Activated naive CD4-positive, alpha-beta T cell treated with anti-CD3 and anti-CD28 coated beads, Interleukin-2, amount 50 U/mL, for 24 hours (primary cell): ENCODE data around the gene DNPH1.

Experiments
- H3K27ac Mint-ChIP-seq: one replicate; pipeline ENCODE4 v1.8.0; 2021; ENCODE audit warnings: mild to moderate bottlenecking, mixed read lengths
- H3K27me3 Mint-ChIP-seq: one replicate; pipeline ENCODE4 v1.8.0; 2021; ENCODE audit warnings: mixed read lengths
- H3K36me3 Mint-ChIP-seq: one replicate; pipeline ENCODE4 v1.8.0; 2021; ENCODE audit warnings: mixed read lengths
- H3K4me1 Mint-ChIP-seq: one replicate; pipeline ENCODE4 v1.8.0; 2021; ENCODE audit warnings: mixed read lengths
- H3K4me3 Mint-ChIP-seq: one replicate; pipeline ENCODE4 v1.8.0; 2021; ENCODE audit warnings: mild to moderate bottlenecking, mixed read lengths
- H3K9me3 Mint-ChIP-seq: one replicate; pipeline ENCODE4 v1.8.0; 2021; ENCODE audit warnings: mixed read lengths

DNPH1 gene

DNA sequence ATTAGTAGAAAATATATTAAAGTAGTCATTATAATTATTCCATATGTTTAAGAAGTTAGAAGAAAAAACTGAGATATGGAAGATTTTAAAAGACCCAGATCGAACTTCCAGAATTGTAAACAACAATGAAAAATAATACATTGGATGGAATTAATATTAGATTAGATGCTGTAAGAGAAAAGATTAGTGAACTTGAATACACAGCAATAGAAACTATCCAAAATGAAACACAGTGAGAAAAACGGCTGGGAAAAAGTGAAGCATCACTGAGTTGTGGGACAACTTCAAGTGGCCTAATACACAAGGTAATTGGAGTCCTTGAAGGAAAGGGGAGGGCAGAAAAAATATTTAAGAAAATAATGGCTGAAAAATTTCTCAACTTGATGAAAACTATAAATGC is 9.8 kb upstream of the DNPH1 start:
- Mint-ChIP-seq H3K9me3 (peaks cover 5% of the 10 kb centered on the region), H3K36me3 (peaks cover 4% of the 10 kb centered on the region), H3K4me1 (no peaks in the 10 kb centered on the region), H3K27ac (no peak overlapping the region), H3K4me3 (no peak overlapping the region), H3K27me3 (peaks cover 21% of the 10 kb centered on the region)

- no peak overlapping the region for H3K27ac Mint-ChIP-seq
- no peaks in the 10 kb centered on the region for H3K4me1 Mint-ChIP-seq
- peaks cover 5% of the 10 kb centered on the region for H3K9me3 Mint-ChIP-seq
- no peak overlapping the region for H3K4me3 Mint-ChIP-seq
- peaks cover 4% of the 10 kb centered on the region for H3K36me3 Mint-ChIP-seq
- peaks cover 12% of the 10 kb centered on the region for H3K27me3 Mint-ChIP-seq
These were observed 6.6 kb upstream of the DNPH1 start for GRCh38 chr6:43235841-43236240.

GRCh38 chr6:43231735-43232450 is 2.6 kb upstream of the DNPH1 start:
- Mint-ChIP-seq H3K4me3 (no peak overlapping the region), H3K36me3 (no peaks in the 10 kb centered on the region), H3K27me3 (no peaks in the 10 kb centered on the region), H3K4me1 (peaks cover 20% of the 10 kb centered on the region), H3K27ac (peak overlapping the region; percentile 26), H3K9me3 (no peaks in the 10 kb centered on the region)

- Mint-ChIP-seq H3K4me3 (no peak overlapping the region), H3K4me1 (peaks cover 27% of the 10 kb centered on the region), H3K36me3 (no peaks in the 10 kb centered on the region), H3K27ac (no peak overlapping the region), H3K9me3 (no peaks in the 10 kb centered on the region), H3K27me3 (no peaks in the 10 kb centered on the region)
These were observed 1.8 kb upstream of the DNPH1 start for GRCh38 chr6:43231053-43231452.

- H3K4me1 Mint-ChIP-seq, result peaks cover 37% of the 10 kb centered on the region
- no peaks in the 10 kb centered on the region for H3K27me3 Mint-ChIP-seq
- H3K4me3 Mint-ChIP-seq, result peak overlapping the region; percentile 88
- H3K27ac Mint-ChIP-seq, result peak overlapping the region; percentile 95
- no peaks in the 10 kb centered on the region for H3K9me3 Mint-ChIP-seq
- peaks cover 4% of the 10 kb centered on the region for H3K36me3 Mint-ChIP-seq
These were observed 731 bp upstream of the DNPH1 start for GRCh38 chr6:43229803-43230620.

- Mint-ChIP-seq H3K4me3 (peak overlapping the region; percentile 79), H3K27me3 (no peaks in the 10 kb centered on the region), H3K4me1 (peaks cover 65% of the 10 kb centered on the region), H3K36me3 (peaks cover 6% of the 10 kb centered on the region), H3K27ac (peak overlapping the region; percentile 91), H3K9me3 (no peaks in the 10 kb centered on the region)
These were observed 3.0 kb downstream of the DNPH1 start for GRCh38 chr6:43226192-43226851.

GRCh38 chr6:43223175-43223574 is 6.1 kb downstream of the DNPH1 start:
- H3K4me3 Mint-ChIP-seq, result no peak overlapping the region
- H3K4me1 Mint-ChIP-seq, result peaks cover 59% of the 10 kb centered on the region
- no peaks in the 10 kb centered on the region for H3K9me3 Mint-ChIP-seq
- H3K27me3 Mint-ChIP-seq, result no peaks in the 10 kb centered on the region
- H3K27ac Mint-ChIP-seq, result peak overlapping the region; percentile 80
- H3K36me3 Mint-ChIP-seq, result peaks cover 8% of the 10 kb centered on the region

GRCh38 chr6:43222418-43223059 is 6.7 kb downstream of the DNPH1 start:
- no peaks in the 10 kb centered on the region for H3K9me3 Mint-ChIP-seq
- H3K4me3 Mint-ChIP-seq, result no peak overlapping the region
- peaks cover 53% of the 10 kb centered on the region for H3K4me1 Mint-ChIP-seq

DNA sequence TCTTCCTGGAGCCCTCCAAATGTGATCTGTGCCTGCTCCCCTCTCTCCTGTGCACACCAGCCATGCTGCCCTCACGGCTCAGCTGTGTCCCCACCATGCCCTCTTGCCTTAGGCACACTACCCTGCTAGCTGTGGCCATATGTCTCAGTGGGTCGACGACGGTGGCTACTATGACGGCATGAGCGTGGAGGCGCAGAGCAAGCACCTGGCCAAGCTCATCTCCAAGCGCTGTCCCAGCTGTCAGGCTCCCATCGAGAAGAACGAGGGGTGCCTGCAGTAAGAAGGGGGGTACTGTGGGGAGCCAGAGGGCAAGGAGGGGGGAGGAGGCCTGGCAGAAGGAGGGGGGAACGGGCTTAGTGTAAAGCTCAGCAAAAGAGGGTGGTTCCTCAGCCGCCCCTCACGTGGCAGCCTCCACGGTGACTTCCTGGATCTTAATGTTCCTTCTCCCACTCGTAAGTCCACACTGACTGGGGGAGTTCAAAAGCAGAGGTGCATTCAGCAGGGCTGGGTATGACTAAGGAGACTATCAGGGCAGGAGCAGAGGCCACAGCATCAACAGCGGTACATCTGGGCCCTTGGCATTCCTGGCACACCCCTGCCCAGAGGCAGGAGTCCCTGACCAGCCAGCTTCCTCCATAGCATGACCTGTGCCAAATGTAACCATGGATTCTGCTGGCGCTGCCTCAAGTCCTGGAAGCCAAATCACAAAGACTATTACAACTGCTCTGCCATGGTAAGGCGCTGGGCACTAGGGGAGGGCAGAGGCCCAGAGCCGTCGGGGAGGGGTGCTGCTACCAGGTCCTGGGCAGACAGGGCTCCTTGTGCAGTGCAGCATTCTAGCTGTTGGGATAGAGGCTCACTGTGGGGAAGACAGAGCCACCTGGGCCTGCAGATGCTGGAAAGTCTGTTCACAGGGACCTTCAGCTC is 8.0 kb downstream of the DNPH1 start:
- Mint-ChIP-seq H3K27ac (peak overlapping the region; percentile 87), H3K9me3 (no peaks in the 10 kb centered on the region), H3K4me3 (no peak overlapping the region), H3K36me3 (peaks cover 10% of the 10 kb centered on the region), H3K4me1 (peaks cover 46% of the 10 kb centered on the region), H3K27me3 (no peaks in the 10 kb centered on the region)

More at GRCh38 chr6:43222418-43223059, 6.7 kb downstream of the DNPH1 start:
- H3K27ac Mint-ChIP-seq, result peak overlapping the region; percentile 80
- no peaks in the 10 kb centered on the region for H3K27me3 Mint-ChIP-seq
- H3K36me3 Mint-ChIP-seq, result peaks cover 9% of the 10 kb centered on the region

DNA sequence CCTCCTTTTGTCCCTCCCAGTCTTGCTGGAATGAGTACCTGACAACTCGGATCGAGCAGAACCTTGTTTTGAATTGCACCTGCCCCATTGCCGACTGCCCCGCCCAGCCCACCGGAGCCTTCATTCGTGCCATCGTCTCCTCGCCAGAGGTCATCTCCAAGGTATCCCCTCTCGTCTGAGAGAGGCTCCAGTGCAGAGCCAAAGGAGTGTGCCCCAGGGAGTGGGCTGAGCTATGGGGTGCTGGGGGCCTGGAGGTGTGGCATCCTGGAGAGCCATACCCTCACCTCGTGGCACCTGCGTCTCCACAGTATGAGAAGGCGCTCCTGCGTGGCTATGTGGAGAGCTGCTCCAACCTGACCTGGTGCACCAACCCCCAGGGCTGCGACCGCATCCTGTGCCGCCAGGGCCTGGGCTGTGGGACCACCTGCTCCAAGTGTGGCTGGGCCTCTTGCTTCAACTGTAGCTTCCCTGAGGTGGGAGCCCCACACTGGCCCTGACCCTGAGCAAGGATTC is 8.8 kb downstream of the DNPH1 start:
- Mint-ChIP-seq H3K27ac (peak overlapping the region; percentile 61), H3K36me3 (peaks cover 9% of the 10 kb centered on the region), H3K4me1 (peaks cover 38% of the 10 kb centered on the region)

DNA sequence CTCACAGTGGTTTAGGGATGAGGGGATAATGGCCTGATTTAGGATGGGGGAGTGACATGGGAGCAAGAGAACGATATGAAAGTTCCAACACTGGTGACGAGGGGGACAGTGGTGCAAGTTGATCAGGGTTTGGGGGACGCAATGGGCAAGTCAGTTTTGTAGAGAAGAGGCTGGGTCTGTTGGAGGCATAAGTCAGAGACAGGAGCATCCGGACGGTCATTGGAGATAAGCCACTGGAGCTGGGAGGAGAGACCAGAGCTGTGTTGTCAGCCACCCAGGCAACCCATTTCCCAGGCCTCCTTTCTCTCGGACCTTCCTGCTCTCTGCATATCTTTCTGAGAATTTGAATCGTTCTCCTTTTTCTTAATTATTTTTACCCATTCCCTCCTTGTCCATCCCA is 9.5 kb downstream of the DNPH1 start:
- H3K36me3 Mint-ChIP-seq, result peaks cover 6% of the 10 kb centered on the region
- no peaks in the 10 kb centered on the region for H3K27me3 Mint-ChIP-seq
- peak overlapping the region; percentile 61 for H3K27ac Mint-ChIP-seq
- no peaks in the 10 kb centered on the region for H3K9me3 Mint-ChIP-seq
- H3K4me1 Mint-ChIP-seq, result peaks cover 34% of the 10 kb centered on the region
- H3K4me3 Mint-ChIP-seq, result no peak overlapping the region

More for the DNA sequence above, 8.8 kb downstream of the DNPH1 start:
- Mint-ChIP-seq H3K4me3 (no peak overlapping the region), H3K27me3 (no peaks in the 10 kb centered on the region), H3K9me3 (no peaks in the 10 kb centered on the region)

DNA sequence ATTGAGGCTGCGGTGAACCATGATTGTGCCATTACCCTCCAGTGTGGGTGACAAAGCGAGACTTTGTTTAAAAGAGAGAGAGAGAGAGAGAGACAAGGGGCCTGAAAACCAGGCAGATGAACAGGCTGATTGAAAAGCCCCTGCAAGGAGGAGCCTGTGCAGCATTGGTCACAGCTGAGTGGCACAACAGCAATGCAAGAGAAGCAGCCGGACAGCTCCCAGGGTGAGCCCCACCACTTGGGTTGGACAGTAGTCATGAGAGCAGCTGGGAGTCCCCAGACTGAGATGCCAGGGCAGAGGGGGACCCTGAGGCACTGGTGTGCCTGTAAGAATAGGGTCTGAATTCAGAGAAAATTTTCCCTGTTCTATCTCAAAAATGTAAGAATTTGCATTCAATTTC is 10.2 kb downstream of the DNPH1 start:
- H3K27me3 Mint-ChIP-seq, result no peaks in the 10 kb centered on the region
- H3K27ac Mint-ChIP-seq, result peak overlapping the region; percentile 56
- H3K4me3 Mint-ChIP-seq, result no peak overlapping the region
- peaks cover 28% of the 10 kb centered on the region for H3K4me1 Mint-ChIP-seq
- H3K36me3 Mint-ChIP-seq, result peaks cover 4% of the 10 kb centered on the region
- H3K9me3 Mint-ChIP-seq, result no peaks in the 10 kb centered on the region

- H3K36me3 Mint-ChIP-seq, result peaks cover 4% of the 10 kb centered on the region
These were observed 11.9 kb downstream of the DNPH1 start for GRCh38 chr6:43217351-43217750.

GRCh38 chr6:43216200-43216599 is 13.1 kb downstream of the DNPH1 start:
- no peak overlapping the region for H3K27ac Mint-ChIP-seq
- no peaks in the 10 kb centered on the region for H3K9me3 Mint-ChIP-seq
- H3K27me3 Mint-ChIP-seq, result no peaks in the 10 kb centered on the region
- no peak overlapping the region for H3K4me3 Mint-ChIP-seq
- H3K36me3 Mint-ChIP-seq, result peaks cover 4% of the 10 kb centered on the region
- H3K4me1 Mint-ChIP-seq, result peaks cover 5% of the 10 kb centered on the region

More at GRCh38 chr6:43217351-43217750, 11.9 kb downstream of the DNPH1 start:
- H3K27ac Mint-ChIP-seq, result peak overlapping the region; percentile 35
- H3K27me3 Mint-ChIP-seq, result no peaks in the 10 kb centered on the region
- peaks cover 16% of the 10 kb centered on the region for H3K4me1 Mint-ChIP-seq
- H3K4me3 Mint-ChIP-seq, result no peak overlapping the region
- H3K9me3 Mint-ChIP-seq, result no peaks in the 10 kb centered on the region
